ENCODE data around the gene MTHFD1L.

Gene MTHFD1L

GRCh38 chr6:150993253-150993652 is 127.8 kb downstream of the MTHFD1L start:
- no peak for DNase-seq

- no peak for DNase-seq
Observed at GRCh38 chr6:150994026-150994425, 128.5 kb downstream of the MTHFD1L start.

- no peak for DNase-seq
Observed at GRCh38 chr6:150996968-150997367, 131.5 kb downstream of the MTHFD1L start.

GRCh38 chr6:150999107-150999506 is 133.6 kb downstream of the MTHFD1L start:
- no peak for DNase-seq

GRCh38 chr6:150999576-150999975 is 134.1 kb downstream of the MTHFD1L start:
- no peak for DNase-seq

- DNase-seq, result no peak
Observed at GRCh38 chr6:151001387-151002056, 136.0 kb downstream of the MTHFD1L start.

GRCh38 chr6:151002057-151002450 is 136.6 kb downstream of the MTHFD1L start:
- no peak for DNase-seq

- no peak for DNase-seq
Observed at GRCh38 chr6:151002491-151002935, 137.0 kb downstream of the MTHFD1L start.

GRCh38 chr6:151004383-151005024 is 139.0 kb downstream of the MTHFD1L start:
- DNase-seq, result peak; percentile 46

- no peak for DNase-seq
Observed at GRCh38 chr6:151005164-151005563, 139.7 kb downstream of the MTHFD1L start.

GRCh38 chr6:151005896-151006632 is 140.6 kb downstream of the MTHFD1L start:
- DNase-seq, result no peak

- no peak for DNase-seq
Observed at GRCh38 chr6:151007076-151007475, 141.6 kb downstream of the MTHFD1L start.

- no peak for DNase-seq
Observed at GRCh38 chr6:151007922-151008321, 142.4 kb downstream of the MTHFD1L start.

- no peak for DNase-seq
Observed at GRCh38 chr6:151008425-151008824, 142.9 kb downstream of the MTHFD1L start.

GRCh38 chr6:151009576-151009975 is 144.1 kb downstream of the MTHFD1L start:
- no peak for DNase-seq

- no peak for DNase-seq
Observed at GRCh38 chr6:151010071-151010470, 144.6 kb downstream of the MTHFD1L start.

GRCh38 chr6:151012321-151013294 is 147.1 kb downstream of the MTHFD1L start:
- no peak for DNase-seq

GRCh38 chr6:151014404-151015100 is 149.1 kb downstream of the MTHFD1L start:
- peak; percentile 69 for DNase-seq

- no peak for DNase-seq
Observed at GRCh38 chr6:151015101-151015700, 149.7 kb downstream of the MTHFD1L start.

GRCh38 chr6:151016107-151016506 is 150.6 kb downstream of the MTHFD1L start:
- no peak for DNase-seq

- peak; percentile 65 for DNase-seq
Observed at GRCh38 chr6:151018046-151018445, 152.5 kb downstream of the MTHFD1L start.

Measured in kidney glomerular epithelial cell (primary cell).